Medulla oblongata (tissue), 1 donor: ENCODE results near the gene AMOTL2.
A peak's percentile ranks its signal among the peaks of the same experiment; 100 is the strongest.

ENCODE experiments used
- DNase-seq: peaks from one replicate; pipeline ENCODE4 v3.0.0-alpha.2; 2015; ENCODE audit errors: extremely low spot score

Gene AMOTL2

GRCh38 chr3:134374105-134374790, at the start of gene AMOTL2:
Gene AMOTL2, minus strand, starts transcription at chr3:134374447. Its CDS starts 3,014 bp downstream, at chr3:134371433.
- peak; percentile 76 for DNase-seq

DNA sequence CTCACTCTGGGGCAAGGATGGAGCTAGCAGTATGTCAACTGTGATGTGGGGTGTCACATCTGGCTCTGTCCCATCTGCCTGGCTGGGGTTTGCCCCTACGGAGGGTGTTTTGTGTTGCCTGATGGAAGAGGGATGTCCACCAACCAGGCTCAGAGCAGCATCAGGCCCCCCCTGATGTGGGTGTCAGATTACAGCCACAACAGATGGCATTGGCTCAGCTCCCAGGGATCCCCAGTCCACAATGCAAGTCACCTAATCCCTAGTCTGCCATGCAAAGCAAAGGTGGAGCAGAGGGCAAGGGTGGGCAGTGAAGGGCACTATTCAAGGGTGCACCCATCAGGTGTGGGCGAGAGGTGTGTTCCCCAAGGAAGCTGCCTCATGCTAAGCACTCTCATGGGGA, 48.9 kb upstream of the AMOTL2 start:
- DNase-seq = no peak

DNA sequence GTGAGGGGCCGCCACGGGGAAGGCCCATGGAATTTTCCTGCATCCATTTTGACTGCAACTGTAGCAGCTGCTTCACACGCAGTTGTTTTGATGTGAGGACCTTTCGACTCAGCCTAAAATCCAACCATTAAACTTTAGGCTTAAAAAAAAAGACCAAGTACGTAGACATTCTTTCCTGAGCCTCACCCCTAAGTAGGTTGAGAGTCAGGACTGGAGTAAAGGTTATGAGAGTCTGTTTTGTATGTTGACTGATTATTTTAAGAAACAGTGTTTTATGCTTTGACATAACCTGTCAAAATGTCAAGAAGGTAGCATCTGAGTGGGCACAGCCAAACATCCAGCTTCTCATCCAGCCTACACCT, 45.7 kb upstream of the AMOTL2 start:
- no peak for DNase-seq

- no peak for DNase-seq
Measured at GRCh38 chr3:134419214-134419959, 45.1 kb upstream of the AMOTL2 start.

DNA sequence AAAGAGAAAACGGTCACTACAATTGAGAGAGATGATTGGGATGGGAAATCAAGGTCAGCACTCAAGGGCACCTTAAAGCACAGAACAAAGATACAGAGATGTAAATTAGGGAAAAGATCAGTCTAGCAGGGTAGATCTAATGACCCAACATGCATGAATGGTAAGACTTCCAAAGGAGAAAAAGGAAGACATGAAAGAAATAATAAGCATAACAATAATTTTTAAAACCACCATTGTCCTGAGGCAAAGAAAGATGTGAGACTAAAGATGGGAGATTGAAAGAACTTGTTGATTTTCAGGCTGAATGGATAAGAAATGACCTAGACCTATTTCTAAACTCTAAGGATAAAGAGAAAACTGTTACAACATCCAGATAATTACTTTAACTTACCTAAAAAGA, 34.8 kb upstream of the AMOTL2 start:
- no peak for DNase-seq

- DNase-seq = peak; percentile 29
Measured at GRCh38 chr3:134407239-134407625, 33.0 kb upstream of the AMOTL2 start.

- peak; percentile 84 for DNase-seq
Measured at GRCh38 chr3:134406331-134407238, 32.3 kb upstream of the AMOTL2 start.

GRCh38 chr3:134404366-134404885, 30.2 kb upstream of the AMOTL2 start:
- DNase-seq = no peak

DNA sequence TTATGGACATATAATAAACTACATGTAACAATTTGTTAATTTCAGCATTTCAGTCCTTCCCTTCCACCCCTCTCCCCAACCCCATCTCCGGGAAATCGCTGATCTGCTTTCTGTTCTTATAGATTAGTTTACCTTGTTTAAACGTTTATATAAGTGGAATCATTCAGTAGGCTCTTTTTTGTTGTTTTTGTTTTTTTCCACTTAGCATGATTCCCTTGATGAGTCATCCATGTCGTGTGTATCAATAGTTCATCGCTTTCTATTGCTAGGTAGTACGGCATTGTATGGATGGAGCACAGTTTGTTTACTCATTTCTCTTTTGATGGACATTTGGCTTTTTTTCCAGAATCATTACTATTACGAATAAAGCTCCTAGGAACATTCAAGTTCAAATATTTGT, 23.5 kb upstream of the AMOTL2 start:
- DNase-seq = no peak

GRCh38 chr3:134395103-134395502, 20.9 kb upstream of the AMOTL2 start:
- no peak for DNase-seq

DNA sequence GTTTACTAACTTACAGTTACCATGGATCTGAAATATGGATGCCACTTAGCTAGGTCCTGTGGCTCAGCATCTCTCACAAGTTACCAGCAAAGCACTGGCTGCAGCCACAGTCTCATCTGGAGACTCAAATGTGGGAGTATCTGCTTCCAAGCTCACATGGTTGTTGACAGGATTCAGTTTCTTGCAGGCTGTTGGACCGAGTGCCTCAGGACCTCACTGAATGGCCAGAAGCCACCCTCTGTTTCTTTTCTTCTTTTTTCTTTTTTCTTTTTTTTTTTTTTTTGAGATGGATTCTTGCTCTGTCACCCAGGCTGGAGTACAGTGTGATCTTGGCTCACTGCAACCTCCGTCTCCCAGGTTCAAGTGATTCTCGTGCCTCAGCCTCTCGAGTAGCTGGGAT, 20.1 kb upstream of the AMOTL2 start:
- no peak for DNase-seq

GRCh38 chr3:134393074-134393473, 18.8 kb upstream of the AMOTL2 start:
- no peak for DNase-seq

DNA sequence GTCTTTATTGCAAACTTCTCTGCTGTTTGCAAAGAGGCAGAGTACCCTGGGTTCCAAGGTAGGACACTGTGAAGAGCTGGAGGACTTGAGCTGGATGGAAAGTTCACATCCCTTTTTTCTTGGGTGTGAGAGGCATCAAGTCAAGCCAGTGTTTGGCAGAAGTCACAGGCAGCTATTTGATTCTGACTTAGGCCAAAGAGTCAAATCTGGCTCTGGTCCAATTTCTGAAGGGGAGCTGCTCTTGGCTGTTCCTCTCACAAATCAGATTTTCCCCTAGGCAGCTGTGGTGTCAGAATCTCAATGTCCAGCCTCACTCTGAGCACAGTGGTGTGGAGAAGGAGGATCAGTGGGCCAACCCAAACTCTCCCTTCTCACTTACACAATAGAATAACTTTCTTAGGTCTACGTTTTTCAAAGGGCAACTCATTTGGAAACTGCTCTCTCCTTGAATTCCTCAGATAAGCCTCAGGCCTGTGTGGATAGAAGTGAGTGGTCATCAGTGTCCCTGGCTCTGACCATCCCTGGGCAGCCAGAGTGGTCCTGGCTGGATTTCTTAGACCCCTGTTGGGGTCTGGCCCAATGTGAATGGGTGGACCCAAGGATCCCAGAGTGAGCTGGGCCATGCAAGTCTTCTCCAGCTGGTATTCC, 18.2 kb upstream of the AMOTL2 start:
- DNase-seq = peak; percentile 71

- DNase-seq = no peak
Measured at GRCh38 chr3:134389865-134390264, 15.6 kb upstream of the AMOTL2 start.

DNA sequence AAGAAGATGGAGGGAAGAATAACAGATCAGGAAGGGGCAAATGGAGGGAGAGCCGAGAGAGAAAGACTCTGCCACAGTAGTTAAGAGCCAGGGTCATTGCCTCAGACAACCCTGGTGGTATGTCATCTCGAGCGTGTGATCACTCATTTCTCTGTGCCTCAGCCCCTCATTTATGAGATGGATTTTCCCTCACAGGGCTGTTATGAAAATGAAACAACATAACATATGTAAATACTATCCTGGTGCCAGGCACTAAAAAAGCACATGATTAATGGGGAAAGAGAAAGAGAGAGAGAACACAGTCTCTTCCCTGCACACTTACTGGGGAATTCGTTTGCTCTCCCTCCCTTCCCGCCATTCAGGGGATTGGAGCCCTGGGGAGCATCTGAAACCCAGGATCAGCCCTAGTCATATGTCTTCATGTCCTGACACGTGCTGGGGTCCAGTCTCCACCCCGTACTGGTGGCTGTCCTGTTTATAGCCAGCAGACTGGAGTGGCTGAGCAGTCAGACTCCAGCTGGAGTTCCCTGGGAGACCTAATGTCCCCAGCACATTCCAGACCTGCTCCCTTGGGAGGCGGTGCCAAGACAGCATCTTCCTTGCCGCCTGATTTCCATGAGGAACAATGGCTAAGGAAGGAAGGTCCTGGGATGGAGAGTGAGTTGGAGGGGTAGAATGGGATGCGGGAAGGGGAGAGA, 14.7 kb upstream of the AMOTL2 start:
- DNase-seq = no peak

- DNase-seq = no peak
Measured at GRCh38 chr3:134388292-134388691, 14.0 kb upstream of the AMOTL2 start.

GRCh38 chr3:134387293-134387692, 13.0 kb upstream of the AMOTL2 start:
- no peak for DNase-seq

DNA sequence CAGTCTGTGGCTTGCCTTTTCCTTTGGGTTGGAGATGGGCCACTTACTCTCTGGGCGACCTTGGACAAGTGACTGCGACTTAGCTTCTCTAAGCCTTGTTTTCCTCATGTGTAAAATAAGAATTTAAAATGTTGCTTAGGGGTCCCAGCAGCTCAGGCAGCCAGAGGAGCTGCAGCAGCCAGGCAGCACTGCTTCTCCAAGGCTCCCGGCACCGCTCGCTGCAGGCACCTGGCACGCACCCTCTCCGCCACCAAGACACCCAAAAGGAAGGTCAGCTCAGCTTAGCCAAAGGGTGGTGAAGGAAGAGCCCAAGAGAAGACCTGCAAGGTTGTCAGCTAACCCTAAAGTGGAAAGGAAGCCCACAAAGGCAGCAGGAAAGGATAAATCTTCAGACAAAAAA, 10.7 kb upstream of the AMOTL2 start:
- DNase-seq = no peak

DNA sequence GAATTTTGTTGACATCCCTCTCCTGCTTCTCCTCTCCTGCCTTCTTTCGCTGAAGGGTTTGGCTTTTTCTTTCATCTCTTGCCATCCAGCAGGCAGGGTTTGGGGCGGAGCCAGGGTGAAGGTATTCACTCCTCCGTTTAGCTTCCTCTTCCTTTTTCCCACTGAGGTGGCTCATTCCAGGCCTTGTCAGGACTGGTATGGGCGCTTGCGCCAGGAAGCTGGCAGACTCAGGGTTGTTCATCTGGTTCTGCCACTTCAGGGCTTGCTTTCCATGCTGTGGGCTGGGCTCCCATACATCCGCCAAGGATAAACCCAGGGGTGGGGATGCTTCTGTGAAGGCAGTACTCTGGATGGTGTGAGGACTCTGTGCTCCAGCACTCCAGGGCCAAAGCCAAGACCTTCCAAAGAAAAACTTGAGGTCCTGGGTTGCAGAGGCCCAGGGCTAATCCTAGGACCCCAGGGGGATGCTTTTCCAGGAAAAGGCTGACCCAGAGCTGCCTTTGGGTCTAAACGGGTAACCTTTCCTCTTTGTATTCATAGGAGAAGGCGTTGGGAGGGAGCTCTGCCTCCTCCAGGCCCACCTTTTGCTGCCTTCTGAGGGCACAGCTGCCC, 7.7 kb upstream of the AMOTL2 start:
- no peak for DNase-seq

DNA sequence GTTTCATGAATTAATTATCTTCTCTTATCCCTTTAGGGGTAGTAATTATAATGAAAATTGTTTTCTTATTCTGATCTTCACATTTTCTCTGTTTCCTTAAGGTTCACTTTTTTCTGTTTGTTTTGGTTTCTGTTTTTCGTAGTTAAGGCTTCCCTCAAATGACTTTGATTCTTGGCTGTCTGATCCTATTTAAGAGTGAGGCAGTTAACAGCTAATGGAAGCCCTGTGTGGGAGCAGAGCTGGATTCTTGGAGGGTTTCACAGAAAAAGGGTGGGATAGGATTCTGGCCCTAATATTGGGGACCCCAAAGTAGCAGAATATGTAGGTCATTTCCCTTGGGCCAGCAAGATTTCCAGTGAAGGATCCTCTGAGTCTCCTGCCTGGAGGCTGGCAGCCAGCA, 6.8 kb upstream of the AMOTL2 start:
- DNase-seq = no peak

DNA sequence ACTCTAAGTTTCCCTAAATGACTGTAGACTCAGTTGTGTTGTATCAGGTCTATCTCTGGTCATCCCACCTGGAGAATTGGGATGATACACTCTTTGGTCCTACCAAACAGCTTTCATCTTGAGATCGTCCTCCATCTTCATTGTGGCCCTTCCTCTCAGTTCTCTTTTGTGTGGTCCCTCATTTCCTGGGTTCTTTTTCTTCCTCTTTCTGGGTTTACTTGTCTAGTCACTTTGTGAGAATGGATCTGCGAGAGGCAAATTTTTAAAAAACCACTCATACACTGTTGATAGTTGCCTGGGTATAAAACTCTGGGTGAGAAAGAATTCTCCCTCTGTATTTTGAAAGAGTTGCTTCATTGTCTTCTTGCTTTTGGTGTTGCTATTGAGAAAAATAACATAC, 6.0 kb upstream of the AMOTL2 start:
- DNase-seq = no peak
